Measurements from ENCODE around the gene GPR82. TPM values are rescaled to one million over a fixed set of nuclear protein-coding genes. Genes with fewer than 3 reads are reported as not detected.

Gene GPR82
- polyA plus RNA-seq, 3 donors: 0.40 to 2.0 (median 0.67) TPM

DNA sequence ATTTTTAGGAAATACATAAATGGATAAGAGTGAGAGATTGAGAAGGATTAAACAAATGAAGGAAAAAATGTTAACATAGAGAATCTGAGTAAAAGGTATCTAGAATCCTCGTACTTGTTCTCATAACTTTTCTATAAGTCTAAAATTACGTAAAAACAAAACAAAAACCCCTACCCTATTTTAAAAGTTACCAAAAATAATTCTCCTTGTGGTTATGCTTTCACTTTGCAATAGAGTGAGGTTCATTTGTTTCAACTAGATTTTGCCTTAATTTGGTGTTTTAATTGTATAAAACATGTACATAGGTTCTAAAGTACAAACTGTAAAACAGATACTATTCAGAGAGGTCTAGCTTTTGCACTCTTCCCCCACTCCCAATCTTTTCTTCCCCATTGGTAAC lies 39.0 kb upstream of the GPR82 start:
- no peak overlapping the region for H3K4me3 Mint-ChIP-seq
- Histone ChIP-seq H3K27ac (ENCODE audit: low read depth in 1 of 2, low read length in 2 of 2) (no peak overlapping the region), H3K4me2 (replicated peaks; ENCODE audit: extremely low read depth, low read length, poor library complexity, severe bottlenecking) (no peak overlapping the region), H3K79me2 (ENCODE audit: insufficient read depth, low read length) (no peaks in the 10 kb centered on the region), H3K9me3 (replicated peaks in 1 of 2; ENCODE audit: control insufficient read depth in 1 of 2, insufficient read depth in 1 of 2, low read length in 2 of 2) (no peaks in the 10 kb centered on the region), H3K36me3 (replicated peaks in 1 of 2; ENCODE audit: control insufficient read depth in 1 of 2, insufficient read depth in 2 of 2, low read length in 2 of 2) (no peaks in the 10 kb centered on the region), H3K4me1 (ENCODE audit: control insufficient read depth in 1 of 2, insufficient read depth in 2 of 2, low read length in 2 of 2) (peaks cover 23 to 37% of the 10 kb centered on the region in 2 donors), H3K27me3 (ENCODE audit: control insufficient read depth in 2 of 2, insufficient read depth in 2 of 2, low read length in 2 of 2) (no peaks in the 10 kb centered on the region), H4K20me1 (ENCODE audit: insufficient read depth, low read length) (no peaks in the 10 kb centered on the region), H3K4me3 (replicated peaks in 1 of 3; ENCODE audit: low read depth in 2 of 3, low read length in 3 of 3) (no peak overlapping the region), H2AFZ (ENCODE audit: insufficient read depth, low read depth, low read length, poor library complexity, severe bottlenecking) (no peak overlapping the region), H3K9ac (ENCODE audit: insufficient read depth, low read length, poor library complexity, severe bottlenecking) (no peak overlapping the region)
- H3K27me3 Mint-ChIP-seq (ENCODE audit: low read depth in 3 of 3): peaks cover 0 to 6% (median 0%) of the 10 kb centered on the region in 3 donors
- DNase-seq: no peak
- peaks cover 29% of the 10 kb centered on the region for H3K4me1 Mint-ChIP-seq
- no CpG with 5 or more reads among the region's 2 CpGs for WGBS (ENCODE audit: insufficient coverage)
- TF ChIP-seq CTCF (IDR thresholded peaks at IDR 0.05): no peak
- H3K27ac Mint-ChIP-seq: no peak overlapping the region
- H3K9me3 Mint-ChIP-seq: peaks cover 0 to 3% (median 0%) of the 10 kb centered on the region in 7 donors
- intact Hi-C loops (cut with micrococcal nuclease): no loop called here
- no peaks in the 10 kb centered on the region for H3K36me3 Mint-ChIP-seq

- DNase-seq: peak; percentile 23 to 37 (median 28)
- Histone ChIP-seq H3K9ac (ENCODE audit: insufficient read depth, low read length, poor library complexity, severe bottlenecking) (no peak overlapping the region), H3K27ac (ENCODE audit: low read depth in 1 of 2, low read length in 2 of 2) (peak overlapping the region in 1 of 2 donors; percentile 54), H3K9me3 (replicated peaks in 1 of 2; ENCODE audit: control insufficient read depth in 1 of 2, insufficient read depth in 1 of 2, low read length in 2 of 2) (no peaks in the 10 kb centered on the region), H3K4me3 (replicated peaks in 1 of 3; ENCODE audit: low read depth in 2 of 3, low read length in 3 of 3) (peak overlapping the region in 1 of 3 experiments; percentile 27), H3K4me2 (replicated peaks; ENCODE audit: extremely low read depth, low read length, poor library complexity, severe bottlenecking) (peak overlapping the region; percentile 68), H3K4me1 (ENCODE audit: control insufficient read depth in 1 of 2, insufficient read depth in 2 of 2, low read length in 2 of 2) (peaks cover 35 to 53% of the 10 kb centered on the region in 2 donors), H3K27me3 (ENCODE audit: control insufficient read depth in 2 of 2, insufficient read depth in 2 of 2, low read length in 2 of 2) (no peaks in the 10 kb centered on the region), H3K79me2 (ENCODE audit: insufficient read depth, low read length) (no peaks in the 10 kb centered on the region), H3K36me3 (replicated peaks in 1 of 2; ENCODE audit: control insufficient read depth in 1 of 2, insufficient read depth in 2 of 2, low read length in 2 of 2) (no peaks in the 10 kb centered on the region), H2AFZ (ENCODE audit: insufficient read depth, low read depth, low read length, poor library complexity, severe bottlenecking) (no peak overlapping the region), H4K20me1 (ENCODE audit: insufficient read depth, low read length) (no peaks in the 10 kb centered on the region)
- peaks cover 41% of the 10 kb centered on the region for H3K4me1 Mint-ChIP-seq
- H3K27ac Mint-ChIP-seq: peak overlapping the region in 4 of 7 donors; percentile 7 to 88 (median 46)
- no peak for TF ChIP-seq CTCF (IDR thresholded peaks at IDR 0.05)
- peaks cover 0 to 3% (median 0%) of the 10 kb centered on the region in 7 donors for H3K9me3 Mint-ChIP-seq
- peak overlapping the region in 1 of 2 donors; percentile 51 for H3K4me3 Mint-ChIP-seq
- H3K27me3 Mint-ChIP-seq (ENCODE audit: low read depth in 3 of 3): peaks cover 0 to 6% (median 0%) of the 10 kb centered on the region in 3 donors
- no CpG with 5 or more reads among the region's 4 CpGs for WGBS (ENCODE audit: insufficient coverage)
- H3K36me3 Mint-ChIP-seq: no peaks in the 10 kb centered on the region
- intact Hi-C loops (cut with micrococcal nuclease): no loop called here
These were observed 37.2 kb upstream of the GPR82 start for GRCh38 chrX:41686788-41687187.

Measured in CD14-positive monocyte (primary cell).